ENCODE measurements around the gene IQSEC1. TPM values are rescaled to one million over a fixed set of nuclear protein-coding genes. Genes with fewer than 3 reads are reported as not detected.
A peak's percentile ranks its signal among the peaks of the same experiment; 100 is the strongest.

The IQSEC1 gene
- total and polyA plus RNA-seq, 2 donors (not counting 1 experiment from before 2014, with no cell fraction given): 96.7 to 222 TPM

- TF ChIP-seq, protein P1, sequence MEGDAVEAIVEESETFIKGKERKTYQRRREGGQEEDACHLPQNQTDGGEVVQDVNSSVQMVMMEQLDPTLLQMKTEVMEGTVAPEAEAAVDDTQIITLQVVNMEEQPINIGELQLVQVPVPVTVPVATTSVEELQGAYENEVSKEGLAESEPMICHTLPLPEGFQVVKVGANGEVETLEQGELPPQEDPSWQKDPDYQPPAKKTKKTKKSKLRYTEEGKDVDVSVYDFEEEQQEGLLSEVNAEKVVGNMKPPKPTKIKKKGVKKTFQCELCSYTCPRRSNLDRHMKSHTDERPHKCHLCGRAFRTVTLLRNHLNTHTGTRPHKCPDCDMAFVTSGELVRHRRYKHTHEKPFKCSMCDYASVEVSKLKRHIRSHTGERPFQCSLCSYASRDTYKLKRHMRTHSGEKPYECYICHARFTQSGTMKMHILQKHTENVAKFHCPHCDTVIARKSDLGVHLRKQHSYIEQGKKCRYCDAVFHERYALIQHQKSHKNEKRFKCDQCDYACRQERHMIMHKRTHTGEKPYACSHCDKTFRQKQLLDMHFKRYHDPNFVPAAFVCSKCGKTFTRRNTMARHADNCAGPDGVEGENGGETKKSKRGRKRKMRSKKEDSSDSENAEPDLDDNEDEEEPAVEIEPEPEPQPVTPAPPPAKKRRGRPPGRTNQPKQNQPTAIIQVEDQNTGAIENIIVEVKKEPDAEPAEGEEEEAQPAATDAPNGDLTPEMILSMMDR (IDR thresholded peaks at IDR 0.05): no peak
- TF ChIP-seq EZH2 (IDR thresholded peaks at IDR 0.05; ENCODE audit: borderline replicate concordance, insufficient read depth, low read depth, low read length, poor library complexity, severe bottlenecking): no peak
- peak overlapping the region; percentile 82 for H3K4me3 Mint-ChIP-seq
- intact Hi-C loops (cut with micrococcal nuclease): loop anchor here (1.0 to 2.0 kb wide), 2 partner anchors 11 to 69 kb away; partner anchors contain the start of gene IQSEC1
- WGBS (ENCODE audit: insufficient coverage): 0% methylated on average over 5 of the region's 8 CpGs
- peak; percentile 89 for DNase-seq
- H3K27me3 ChIP-seq (replicated peaks in 1 of 4; ENCODE audit: control extremely low read depth in 1 of 4, control insufficient read depth in 3 of 4, insufficient read depth in 4 of 4, low read length in 3 of 4): no peaks in the 10 kb centered on the region
- no peaks in the 10 kb centered on the region for H4K20me1 ChIP-seq (ENCODE audit: control insufficient read depth, insufficient read depth, low read length, poor library complexity, severe bottlenecking)
- H3K4me2 ChIP-seq (replicated peaks; ENCODE audit: low read depth, low read length, poor library complexity, severe bottlenecking): peak overlapping the region; percentile 66
- H3K4me1 ChIP-seq (ENCODE audit: control insufficient read depth in 2 of 2, insufficient read depth in 2 of 2, low read length in 2 of 2): peaks cover 83 to 98% of the 10 kb centered on the region in 2 donors
- peaks cover 9% of the 10 kb centered on the region for H3K79me2 ChIP-seq (ENCODE audit: control insufficient read depth, insufficient read depth, low read length)
- no peak overlapping the region for H3K9ac ChIP-seq (ENCODE audit: low read length)
- peaks cover 90% of the 10 kb centered on the region for H3K4me1 Mint-ChIP-seq
- H3K27me3 Mint-ChIP-seq: no peaks in the 10 kb centered on the region
- peak overlapping the region in 1 of 5 experiments; percentile 17 for H3K4me3 ChIP-seq (ENCODE audit: control extremely low read depth in 1 of 5, extremely low read depth in 1 of 5, insufficient read depth in 1 of 5, low read depth in 2 of 5, low read length in 4 of 5)
- CTCF ChIA-PET: interaction anchor here (0.5 to 4.8 kb wide), 15 partner anchors 8 to 369 kb away, joined by 3 to 34 read pairs (median 4); no protein-coding TSS in a partner anchor
- H3K27ac Mint-ChIP-seq: peak overlapping the region; percentile 95
- no peaks in the 10 kb centered on the region for H3K9me3 Mint-ChIP-seq (ENCODE audit: insufficient read depth)
- H2AFZ ChIP-seq (ENCODE audit: insufficient read depth, low read depth, low read length, poor library complexity, severe bottlenecking): no peak overlapping the region
- H3K9me3 ChIP-seq (ENCODE audit: control extremely low read depth in 1 of 3, control insufficient read depth in 2 of 3, insufficient read depth in 1 of 3, low read length in 2 of 3): peaks cover 0 to 15% (median 0%) of the 10 kb centered on the region in 3 donors
- peak; percentile 58 for ATAC-seq (ENCODE audit: low read depth)
- POLR2A ChIA-PET: interaction anchor here (0.9 to 1.7 kb wide), 8 partner anchors 10 to 248 kb away, joined by 3 to 8 read pairs (median 5); partner anchors contain the start of gene IQSEC1
- H3K27ac ChIP-seq (ENCODE audit: low read length in 2 of 2): peak overlapping the region; percentile 86 to 94
- H3K36me3 ChIP-seq (replicated peaks in 1 of 2; ENCODE audit: control extremely low read depth in 1 of 2, control insufficient read depth in 1 of 2, extremely low read depth in 1 of 2, insufficient read depth in 2 of 2, low read length in 1 of 2): no peaks in the 10 kb centered on the region
Measured at GRCh38 chr3:13083898-13084297, 10.7 kb upstream of the IQSEC1 start.

GRCh38 chr3:13083254-13083653, 10.0 kb upstream of the IQSEC1 start:
- Mint-ChIP-seq H3K4me3 (peak overlapping the region; percentile 82), H3K9me3 (ENCODE audit: insufficient read depth) (no peaks in the 10 kb centered on the region), H3K27ac (peak overlapping the region; percentile 95), H3K4me1 (peaks cover 87% of the 10 kb centered on the region), H3K27me3 (no peaks in the 10 kb centered on the region)
- H3K27me3 ChIP-seq (replicated peaks in 1 of 4; ENCODE audit: control extremely low read depth in 1 of 4, control insufficient read depth in 3 of 4, insufficient read depth in 4 of 4, low read length in 3 of 4): no peaks in the 10 kb centered on the region
- H3K79me2 ChIP-seq (ENCODE audit: control insufficient read depth, insufficient read depth, low read length): peaks cover 13% of the 10 kb centered on the region
- H3K36me3 ChIP-seq (replicated peaks in 1 of 2; ENCODE audit: control extremely low read depth in 1 of 2, control insufficient read depth in 1 of 2, extremely low read depth in 1 of 2, insufficient read depth in 2 of 2, low read length in 1 of 2): no peaks in the 10 kb centered on the region
- peaks cover 82 to 98% of the 10 kb centered on the region in 2 donors for H3K4me1 ChIP-seq (ENCODE audit: control insufficient read depth in 2 of 2, insufficient read depth in 2 of 2, low read length in 2 of 2)
- H4K20me1 ChIP-seq (ENCODE audit: control insufficient read depth, insufficient read depth, low read length, poor library complexity, severe bottlenecking): no peaks in the 10 kb centered on the region
- ATAC-seq (ENCODE audit: low read depth): no peak
- ChIA-PET POLR2A (interaction anchor here (0.6 to 1.7 kb wide), 4 partner anchors 10 to 28 kb away, joined by 3 to 8 read pairs (median 6); partner anchors contain the start of gene IQSEC1), CTCF (interaction anchor here (0.5 to 4.8 kb wide), 12 partner anchors 8 to 370 kb away, joined by 3 to 34 read pairs (median 4); no protein-coding TSS in a partner anchor)
- peaks cover 0 to 9% (median 0%) of the 10 kb centered on the region in 3 donors for H3K9me3 ChIP-seq (ENCODE audit: control extremely low read depth in 1 of 3, control insufficient read depth in 2 of 3, insufficient read depth in 1 of 3, low read length in 2 of 3)
- H3K4me2 ChIP-seq (replicated peaks; ENCODE audit: low read depth, low read length, poor library complexity, severe bottlenecking): peak overlapping the region; percentile 66
- no peak overlapping the region for H3K9ac ChIP-seq (ENCODE audit: low read length)
- intact Hi-C loops (cut with micrococcal nuclease): no loop called here
- TF ChIP-seq, protein P1 (IDR thresholded peaks at IDR 0.05): no peak
- TF ChIP-seq EZH2 (IDR thresholded peaks at IDR 0.05; ENCODE audit: borderline replicate concordance, insufficient read depth, low read depth, low read length, poor library complexity, severe bottlenecking): no peak
- no peak for DNase-seq
- no peak overlapping the region for H2AFZ ChIP-seq (ENCODE audit: insufficient read depth, low read depth, low read length, poor library complexity, severe bottlenecking)
- H3K27ac ChIP-seq (ENCODE audit: low read length in 2 of 2): peak overlapping the region; percentile 86 to 94
- 80% methylated on average over 6 of the region's 6 CpGs for WGBS (ENCODE audit: insufficient coverage)
- H3K4me3 ChIP-seq (ENCODE audit: control extremely low read depth in 1 of 5, extremely low read depth in 1 of 5, insufficient read depth in 1 of 5, low read depth in 2 of 5, low read length in 4 of 5): peak overlapping the region in 1 of 5 experiments; percentile 17
